ENCODE measurements around the gene KDSR.

GRCh38 chr18:63336366-63337099, 30.5 kb downstream of the KDSR start:
- TF ChIP-seq EZH2 (IDR thresholded peaks at IDR 0.05; ENCODE audit: borderline replicate concordance, low read depth, low read length, poor library complexity, severe bottlenecking) (no peak), CTCF (conservative IDR thresholded peaks at IDR 0.05; ENCODE audit: low read depth, low read length) (no peak)
